Neuronal stem cell (in vitro differentiated cells): Measurements from ENCODE around the gene WDR4.
"Not testable (repeated sequence)": the region's sequence is repeated elsewhere in the genome, so short reads cannot be mapped to it uniquely, and the experiment has no call there.

Experiments used
- DNase-seq: peaks from one replicate; pipeline ENCODE4 v3.0.0-alpha.2; 2013; ENCODE audit warnings: low spot score
- H2AFZ ChIP-seq: one replicate; pipeline ENCODE4 v1.6.1; 2013; ENCODE audit warnings: mild to moderate bottlenecking, low read length, inconsistent platforms
- H2AK5ac ChIP-seq: 2 replicates; pipeline ENCODE4 v1.6.1; 2013; ENCODE audit warnings: low read depth, mild to moderate bottlenecking, inconsistent platforms, low read length, moderate library complexity, mixed read lengths
- H2BK120ac ChIP-seq: 2 replicates; pipeline ENCODE4 v1.6.1; 2013; ENCODE audit warnings: low read depth, mild to moderate bottlenecking, inconsistent platforms, low read length, moderate library complexity, mixed read lengths
- H2BK12ac ChIP-seq: one replicate; pipeline ENCODE4 v1.6.1; 2013; ENCODE audit warnings: low read length, inconsistent platforms
- H2BK15ac ChIP-seq: 2 replicates; pipeline ENCODE4 v1.6.1; 2013; ENCODE audit warnings: mild to moderate bottlenecking, low read length, inconsistent platforms, mixed read lengths
- H2BK5ac ChIP-seq: one replicate; pipeline ENCODE4 v1.6.1; 2013; ENCODE audit warnings: inconsistent platforms, mild to moderate bottlenecking, low read length, moderate library complexity
- H3K14ac ChIP-seq: one replicate; pipeline ENCODE4 v1.6.1; 2013; ENCODE audit warnings: low read length, inconsistent platforms
- H3K18ac ChIP-seq: 2 replicates; pipeline ENCODE4 v1.6.1; 2013; ENCODE audit warnings: low read length, inconsistent platforms
- H3K23ac ChIP-seq: 2 replicates; pipeline ENCODE4 v1.6.1; 2013; ENCODE audit warnings: low read depth, mild to moderate bottlenecking, mixed read lengths, low read length, inconsistent platforms; ENCODE audit not compliant: poor library complexity
- H3K27ac ChIP-seq: replicated peaks from 3 replicates; pipeline ENCODE4 v1.5.1; 2013; ENCODE audit warnings: low read length, inconsistent platforms
- H3K27me3 ChIP-seq, 3 experiments: 2 replicates each; pipeline ENCODE4 v1.6.1; 2013; ENCODE audit warnings: low read length in 3 of 3, mild to moderate bottlenecking in 2 of 3, inconsistent platforms in 1 of 3, low read depth in 1 of 3, mixed read lengths in 1 of 3, moderate library complexity in 1 of 3; ENCODE audit not compliant: control insufficient read depth in 3 of 3, insufficient read depth in 3 of 3
- H3K36me3 ChIP-seq, 2 donors: replicated peaks in 1 of 2; 2 replicates each; pipeline ENCODE4 v1.6.1; 2013; ENCODE audit warnings: low read length in 2 of 2; ENCODE audit not compliant: control insufficient read depth in 2 of 2, insufficient read depth in 2 of 2
- H3K4ac ChIP-seq: 2 replicates; pipeline ENCODE4 v1.6.1; 2013; ENCODE audit warnings: inconsistent platforms, mild to moderate bottlenecking, low read length, moderate library complexity
- H3K4me1 ChIP-seq, 2 donors: 1 replicate in 1 of 2; 2 replicates in 1 of 2; pipeline ENCODE4 v1.6.1; 2013; ENCODE audit warnings: low read length in 2 of 2, low read depth in 1 of 2; ENCODE audit not compliant: control insufficient read depth in 2 of 2, insufficient read depth in 1 of 2
- H3K4me2 ChIP-seq: one replicate; pipeline ENCODE4 v1.6.1; 2013; ENCODE audit warnings: mild to moderate bottlenecking, low read length, inconsistent platforms; ENCODE audit not compliant: insufficient read depth, poor library complexity, severe bottlenecking
- H3K4me3 ChIP-seq, 2 donors: 2 replicates each; pipeline ENCODE4 v1.5.1; 2013; ENCODE audit warnings: low read length in 2 of 2, mild to moderate bottlenecking in 2 of 2, inconsistent platforms in 1 of 2, moderate library complexity in 1 of 2
- H3K79me1 ChIP-seq: one replicate; pipeline ENCODE4 v1.6.1; 2013; ENCODE audit warnings: low read depth, mild to moderate bottlenecking, inconsistent platforms, low read length, moderate library complexity
- H3K9ac ChIP-seq: one replicate; pipeline ENCODE4 v1.6.1; 2013; ENCODE audit warnings: mild to moderate bottlenecking, low read depth, low read length, inconsistent platforms; ENCODE audit not compliant: poor library complexity
- H3K9me3 ChIP-seq, 2 donors: replicated peaks in 1 of 2; 2 replicates each; pipeline versions ENCODE3 to v1.6.1; 2013; ENCODE audit warnings: low read length in 2 of 2, mild to moderate bottlenecking in 2 of 2, inconsistent platforms in 1 of 2, low read depth in 1 of 2, mixed read lengths in 1 of 2, moderate library complexity in 1 of 2; ENCODE audit not compliant: control insufficient read depth in 2 of 2, insufficient read depth in 1 of 2
- H4K8ac ChIP-seq: one replicate; pipeline ENCODE4 v1.6.1; 2013; ENCODE audit warnings: low read depth, mild to moderate bottlenecking, inconsistent platforms, low read length, moderate library complexity
- H4K91ac ChIP-seq: one replicate; pipeline ENCODE4 v1.6.1; 2013; ENCODE audit warnings: low read length, low read depth, mild to moderate bottlenecking, inconsistent platforms; ENCODE audit not compliant: poor library complexity
- WGBS, 2 donors: extraction: QIAGEN DNeasy Blood & Tissue Kit; methylation state at CpG; one replicate each; pipeline ENCODE4 v1.1.7; 2013; ENCODE audit warnings: missing lambda C conversion rate in 2 of 2, mixed read lengths in 1 of 2; ENCODE audit not compliant: insufficient read length in 2 of 2, insufficient replicate concordance in 1 of 2; ENCODE audit errors: extremely low coverage in 2 of 2; 5-methylcytosine and 5-hydroxymethylcytosine counted together

Gene WDR4

DNA sequence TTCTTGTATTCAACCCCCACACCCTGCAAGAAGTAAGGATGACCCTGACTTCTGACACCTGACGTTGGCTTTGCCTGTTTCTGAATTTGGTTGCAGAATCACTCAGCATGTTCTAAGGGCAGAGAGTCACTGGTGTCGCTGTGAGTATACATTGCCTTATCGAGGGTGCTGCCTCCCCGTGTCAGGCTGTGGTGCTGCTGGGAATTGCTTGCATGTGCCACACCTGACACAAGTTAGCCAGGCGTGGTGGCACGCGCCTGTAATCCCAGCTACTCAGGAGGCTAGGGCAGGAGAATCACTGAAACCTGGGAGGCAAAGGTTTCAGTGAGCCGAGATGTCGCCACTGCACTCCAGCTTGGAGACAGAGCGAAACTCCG is 45.9 kb downstream of the WDR4 start:
- Histone ChIP-seq H3K4me1 (peaks cover 0 to 5% of the 10 kb centered on the region in 2 donors), H3K4me3 (no peak overlapping the region), H3K27ac (no peak overlapping the region), H3K14ac (no peak overlapping the region), H2BK15ac (no peak overlapping the region), H3K36me3 (peaks cover 2 to 12% of the 10 kb centered on the region in 2 donors), H3K27me3 (no peaks in the 10 kb centered on the region), H4K8ac (no peak overlapping the region), H2BK12ac (no peak overlapping the region), H2AFZ (no peak overlapping the region), H2AK5ac (no peak overlapping the region), H3K4me2 (no peak overlapping the region), H4K91ac (no peak overlapping the region), H3K9ac (no peak overlapping the region), H3K18ac (no peak overlapping the region), H3K4ac (no peak overlapping the region), H3K79me1 (no peaks in the 10 kb centered on the region), H3K23ac (no peak overlapping the region), H3K9me3 (peaks cover 3 to 7% of the 10 kb centered on the region in 2 donors), H2BK5ac (no peak overlapping the region), H2BK120ac (no peak overlapping the region)
- WGBS, 2 donors = no CpG with 5 or more reads among the region's 11 CpGs
- no peak for DNase-seq

DNA sequence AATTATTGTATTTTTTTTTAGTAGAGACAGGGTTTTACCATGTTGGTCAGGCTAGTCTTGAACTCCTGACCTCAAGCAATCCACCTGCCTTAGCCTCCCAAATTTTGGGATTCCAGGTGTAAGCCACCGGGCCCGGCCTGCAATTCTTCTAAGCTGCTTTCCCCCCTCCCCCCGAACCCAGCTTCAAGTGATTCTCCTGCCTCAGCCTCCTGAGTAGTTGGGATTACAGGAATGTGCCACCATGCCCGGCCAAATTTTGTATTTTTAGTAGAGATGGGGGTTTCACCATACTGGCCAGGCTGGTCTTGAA is 47.1 kb downstream of the WDR4 start:
- H2BK5ac ChIP-seq, H3K18ac ChIP-seq, H3K9me3 ChIP-seq, H3K14ac ChIP-seq, H3K4ac ChIP-seq, H2BK120ac ChIP-seq, DNase-seq, H3K79me1 ChIP-seq, H2BK12ac ChIP-seq, H4K8ac ChIP-seq, H3K4me3 ChIP-seq, H3K27me3 ChIP-seq, H3K27ac ChIP-seq, H3K9ac ChIP-seq, H4K91ac ChIP-seq, H2AK5ac ChIP-seq, H2BK15ac ChIP-seq, H3K4me1 ChIP-seq, H2AFZ ChIP-seq, H3K4me2 ChIP-seq: not testable (repeated sequence)
- Histone ChIP-seq H3K23ac (peak overlapping the region; percentile 81), H3K36me3 (peaks cover 2 to 12% of the 10 kb centered on the region in 2 donors)
- no CpG with 5 or more reads among the region's 4 CpGs for WGBS, 2 donors

DNA sequence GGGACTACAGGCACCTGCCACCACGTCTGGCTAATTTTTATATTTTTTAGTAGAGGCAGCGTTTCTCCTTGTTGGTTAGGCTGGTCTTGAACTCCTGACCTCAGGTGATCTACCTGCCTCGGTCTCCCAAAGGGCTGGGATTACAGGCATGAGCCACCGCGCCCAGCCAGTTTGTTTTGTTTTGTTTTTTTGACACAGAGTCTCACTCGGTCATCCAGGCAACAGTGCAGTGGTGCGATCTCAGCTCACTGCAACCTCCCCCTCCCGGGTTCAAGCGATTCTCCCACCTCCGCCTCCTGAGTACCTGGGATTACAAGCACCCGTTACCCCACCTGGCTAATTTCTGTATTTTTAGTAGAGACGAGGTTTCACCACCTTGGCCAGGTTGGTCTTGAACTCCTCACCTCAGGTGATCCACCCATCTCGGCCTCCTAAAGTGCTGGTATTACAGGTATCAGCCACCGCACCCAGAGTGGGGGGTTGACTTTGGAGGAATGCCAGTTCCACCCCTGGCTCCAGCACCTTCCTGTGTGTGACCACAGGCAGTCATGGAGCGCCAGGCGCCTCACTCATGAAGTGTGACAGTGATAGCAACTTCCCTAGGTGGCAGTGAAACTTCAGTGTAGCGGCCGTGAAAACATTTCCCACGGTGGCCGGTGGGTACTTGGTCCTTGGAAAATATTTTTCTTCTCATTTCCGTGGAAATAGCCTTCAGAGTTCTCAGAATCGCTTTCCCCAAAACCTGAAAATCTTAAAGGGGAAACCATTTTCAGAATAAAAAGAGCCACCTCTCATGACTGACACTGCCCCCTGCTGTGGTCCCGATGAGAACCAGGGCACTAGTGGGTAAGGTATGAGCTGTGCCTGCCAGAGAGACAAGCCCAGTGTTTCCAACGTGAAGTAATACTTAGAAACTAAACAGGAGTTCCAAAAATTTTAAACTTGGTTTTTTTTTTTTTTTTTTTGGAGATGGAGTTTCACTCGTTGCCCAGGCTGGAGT is 48.6 kb downstream of the WDR4 start:
- Histone ChIP-seq H2BK120ac (no peak overlapping the region), H3K27ac (no peak overlapping the region), H2BK15ac (no peak overlapping the region), H4K91ac (no peak overlapping the region), H2BK5ac (no peak overlapping the region), H2BK12ac (no peak overlapping the region), H3K9ac (no peak overlapping the region), H3K18ac (no peak overlapping the region), H3K36me3 (peaks cover 0 to 3% of the 10 kb centered on the region in 2 donors), H2AK5ac (no peak overlapping the region), H3K4me1 (peaks cover 0 to 5% of the 10 kb centered on the region in 2 donors), H3K4me3 (no peak overlapping the region), H3K23ac (no peak overlapping the region), H3K4ac (no peak overlapping the region), H2AFZ (no peak overlapping the region), H3K4me2 (no peak overlapping the region), H3K79me1 (no peaks in the 10 kb centered on the region), H3K14ac (no peak overlapping the region), H3K9me3 (peaks cover 3 to 7% of the 10 kb centered on the region in 2 donors), H3K27me3 (no peaks in the 10 kb centered on the region), H4K8ac (no peak overlapping the region)
- WGBS, 2 donors = no CpG with 5 or more reads among the region's 25 CpGs
- DNase-seq = no peak

DNA sequence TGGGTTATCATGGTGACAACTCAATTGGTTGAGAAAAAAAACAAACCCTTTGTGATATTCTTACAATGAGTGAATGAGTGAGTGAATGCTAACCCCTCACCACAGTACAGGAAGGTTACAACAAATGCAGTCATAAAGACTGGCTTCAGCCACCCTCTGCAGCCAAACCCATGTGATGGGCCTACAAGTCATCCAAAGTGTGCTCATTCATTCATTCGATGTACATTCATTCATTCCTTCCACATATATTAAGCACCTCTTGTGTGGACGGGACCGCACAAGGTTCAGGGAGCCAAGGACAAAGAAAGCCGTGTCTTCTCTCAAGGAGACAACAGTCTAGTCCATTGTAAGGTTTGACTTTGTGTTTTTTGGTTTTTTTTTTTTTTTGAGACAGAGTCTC is 49.4 kb downstream of the WDR4 start:
- no CpG with 5 or more reads among the region's 4 CpGs for WGBS, 2 donors
- no peak overlapping the region for H2AK5ac ChIP-seq
- no peak overlapping the region for H3K9ac ChIP-seq
- no peak overlapping the region for H3K18ac ChIP-seq
- H2AFZ ChIP-seq = no peak overlapping the region
- no peak overlapping the region for H2BK5ac ChIP-seq
- no peaks in the 10 kb centered on the region for H3K27me3 ChIP-seq
- no peaks in the 10 kb centered on the region for H3K79me1 ChIP-seq
- H4K91ac ChIP-seq = no peak overlapping the region
- no peak overlapping the region for H3K27ac ChIP-seq
- no peak for DNase-seq
- H2BK120ac ChIP-seq = no peak overlapping the region
- no peaks in the 10 kb centered on the region for H3K36me3 ChIP-seq
- H3K4ac ChIP-seq = no peak overlapping the region
- no peak overlapping the region for H3K4me2 ChIP-seq
- peaks cover 0 to 5% of the 10 kb centered on the region in 2 donors for H3K4me1 ChIP-seq
- no peak overlapping the region for H3K4me3 ChIP-seq
- no peak overlapping the region for H3K23ac ChIP-seq
- no peak overlapping the region for H3K14ac ChIP-seq
- H2BK12ac ChIP-seq = no peak overlapping the region
- peaks cover 3 to 7% of the 10 kb centered on the region in 2 donors for H3K9me3 ChIP-seq
- no peak overlapping the region for H4K8ac ChIP-seq
- H2BK15ac ChIP-seq = no peak overlapping the region
